Activated CD8-positive, alpha-beta T cell treated with anti-CD3 and anti-CD28 coated beads for 36 hours (primary cell): ENCODE results near the gene DLG1. TPM values are rescaled to one million over a fixed set of nuclear protein-coding genes. Genes with fewer than 3 reads are reported as not detected.

Experiments
- ATAC-seq: fragments of 200-7000 bp; cut with Tn5 transposase; one replicate; pipeline ENCODE4 v1.10.0; 2021; ENCODE audit warnings: mild to moderate bottlenecking, moderate library complexity
- CTCF ChIA-PET: fragments of 350-600 bp; sonication (Branson Sonifier 250); formaldehyde crosslinking; loops from one replicate; lab custom pipeline; 2021; ENCODE audit warnings: antibody characterized with exemption; lab: Charles Lee
- POLR2A ChIA-PET: fragments of 350-600 bp; sonication (Branson Sonifier 250); formaldehyde crosslinking; loops from one replicate; lab custom pipeline; 2021; ENCODE audit warnings: antibody characterized with exemption; lab: Charles Lee
- DNase-seq: peaks from one replicate; pipeline ENCODE4 v3.0.0-alpha.2; 2020
- H3K27ac Mint-ChIP-seq: one replicate; pipeline ENCODE4 v1.8.0; 2021; ENCODE audit warnings: mild to moderate bottlenecking, mixed read lengths
- H3K27me3 Mint-ChIP-seq: one replicate; pipeline ENCODE4 v1.8.0; 2021; ENCODE audit warnings: mixed read lengths
- H3K36me3 Mint-ChIP-seq: one replicate; pipeline ENCODE4 v1.8.0; 2021; ENCODE audit warnings: low read depth, mixed read lengths
- H3K4me1 Mint-ChIP-seq: one replicate; pipeline ENCODE4 v1.8.0; 2021; ENCODE audit warnings: low read depth, mixed read lengths
- H3K4me3 Mint-ChIP-seq: one replicate; pipeline ENCODE4 v1.8.0; 2021; ENCODE audit warnings: mild to moderate bottlenecking, moderate library complexity, mixed read lengths
- H3K9me3 Mint-ChIP-seq: one replicate; pipeline ENCODE4 v1.8.0; 2021; ENCODE audit warnings: mixed read lengths
- CTCF ChIP-seq: fragments of 200-600 bp; IDR thresholded peaks from one replicate; pipeline ENCODE4 v1.8.0; 2022; ENCODE audit warnings: antibody characterized with exemption, mild to moderate bottlenecking
- intact Hi-C: fragments of 100-400 bp; cut with micrococcal nuclease; formaldehyde crosslinking; loops from one replicate; pipeline ENCODE4 v1.10.0; 2022
- microRNA-seq: library from miRNA; unstranded; fragments of <30 nt; microRNA quantifications from one replicate; pipeline ENCODE4 v1.2.0, GENCODE V29; 2022; ENCODE audit warnings: borderline microRNAs expressed, borderline replicate concordance
- total RNA-seq, 2 experiments: library from RNA; stranded (reverse); gene quantifications; one replicate each; pipeline ENCODE4 v1.2.3, GENCODE V29; 2021

Gene DLG1
- total RNA-seq, 2 experiments from 2014 or later = 57.6 to 62.2 TPM

GRCh38 chr3:196995027-196995426 lies 303.4 kb downstream of the DLG1 start:
- Mint-ChIP-seq H3K9me3 (no peaks in the 10 kb centered on the region), H3K4me3 (no peak overlapping the region), H3K4me1 (no peaks in the 10 kb centered on the region), H3K36me3 (no peaks in the 10 kb centered on the region), H3K27me3 (no peaks in the 10 kb centered on the region), H3K27ac (no peak overlapping the region)
- POLR2A ChIA-PET = no interaction called here
- no peak for TF ChIP-seq CTCF
- CTCF ChIA-PET = no interaction called here
- ATAC-seq = no peak
- DNase-seq = no peak
- intact Hi-C loops = no loop called here

GRCh38 chr3:196994056-196994455 lies 304.4 kb downstream of the DLG1 start:
- H3K4me3 Mint-ChIP-seq = no peak overlapping the region
- no peaks in the 10 kb centered on the region for H3K36me3 Mint-ChIP-seq
- no peak overlapping the region for H3K27ac Mint-ChIP-seq
- ChIA-PET POLR2A (interaction anchor here (0.7 kb wide), 1 partner anchor 1116 kb away, joined by 3 read pairs; no protein-coding TSS in a partner anchor), CTCF (interaction anchor here (0.9 to 1.2 kb wide), 2 partner anchors 35 to 193 kb away, joined by 4 read pairs; partner anchors contain the start of gene MELTF)
- intact Hi-C loops = no loop called here
- H3K4me1 Mint-ChIP-seq = no peaks in the 10 kb centered on the region
- H3K9me3 Mint-ChIP-seq = no peaks in the 10 kb centered on the region
- H3K27me3 Mint-ChIP-seq = no peaks in the 10 kb centered on the region
- no peak for DNase-seq
- ATAC-seq = no peak
- no peak for TF ChIP-seq CTCF

Small RNA genes lying within 50 kb of the gene (microRNA-seq; reads per million reads assigned to microRNA genes)
- not detected for gene MIR4797
